Fibroblast of the aortic adventitia (primary cell): ENCODE measurements around the gene SH3BP5L. TPM values are rescaled to one million over a fixed set of nuclear protein-coding genes. Genes with fewer than 3 reads are reported as not detected.
A peak's percentile ranks its signal among the peaks of the same experiment; 100 is the strongest.

ENCODE experiments used
- DNase-seq: peaks from one replicate; pipeline ENCODE4 v3.0.0-alpha.2; 2010; ENCODE audit warnings: low read depth
- H3K4me3 ChIP-seq: 2 replicates; pipeline ENCODE4 v1.5.1; 2011; ENCODE audit warnings: low read depth, mild to moderate bottlenecking, control low read depth, low read length, moderate library complexity
- CTCF ChIP-seq: IDR thresholded peaks from 2 replicates; pipeline ENCODE4 v1.5.1; 2011; ENCODE audit warnings: mild to moderate bottlenecking, low read length, control low read depth, inconsistent platforms; ENCODE audit not compliant: insufficient read depth
- total RNA-seq: library from RNA; depleted of rRNA; stranded (reverse); fragments of >200 nt; gene quantifications from 2 replicates; pipeline ENCODE4 v1.2.3, GENCODE V29; 2012; ENCODE audit warnings: low replicate concordance

SH3BP5L gene
- total RNA-seq, 1 donor = 21.8 TPM

- H3K4me3 ChIP-seq = peak overlapping the region; percentile 73
- DNase-seq = no peak
- no peak for TF ChIP-seq CTCF
Measured at GRCh38 chr1:248857749-248858095, 32.0 kb upstream of the SH3BP5L start.

GRCh38 chr1:248857201-248857600 is 31.5 kb upstream of the SH3BP5L start:
- DNase-seq = no peak
- no peak for TF ChIP-seq CTCF
- peak overlapping the region; percentile 73 for H3K4me3 ChIP-seq

GRCh38 chr1:248856176-248856575 is 30.5 kb upstream of the SH3BP5L start:
- no peak for DNase-seq
- no peak for TF ChIP-seq CTCF
- no peak overlapping the region for H3K4me3 ChIP-seq

DNA sequence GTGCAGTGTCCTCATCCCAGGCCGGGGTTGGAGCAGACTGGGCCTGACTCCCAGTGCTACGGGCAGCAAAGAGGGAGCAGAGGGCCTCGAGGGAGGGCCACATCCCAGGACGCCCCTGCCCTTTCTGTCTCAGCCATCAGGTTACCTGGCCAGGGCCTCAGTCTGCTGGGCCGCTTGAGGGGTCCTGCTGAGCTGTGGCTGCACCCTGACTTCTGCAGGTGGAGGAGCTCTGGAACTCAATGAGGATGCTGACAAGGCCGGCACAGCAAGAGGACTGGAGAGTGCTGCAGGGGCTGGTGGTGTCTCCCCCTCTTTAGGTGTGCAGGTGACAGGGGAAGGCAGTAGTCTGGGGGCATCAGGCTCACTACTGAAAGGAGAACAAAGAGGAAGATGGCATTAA is 29.9 kb upstream of the SH3BP5L start:
- H3K4me3 ChIP-seq = no peak overlapping the region
- no peak for DNase-seq
- TF ChIP-seq CTCF = no peak

GRCh38 chr1:248853663-248854375 is 28.1 kb upstream of the SH3BP5L start:
- TF ChIP-seq CTCF = no peak
- H3K4me3 ChIP-seq = no peak overlapping the region
- DNase-seq = no peak

DNA sequence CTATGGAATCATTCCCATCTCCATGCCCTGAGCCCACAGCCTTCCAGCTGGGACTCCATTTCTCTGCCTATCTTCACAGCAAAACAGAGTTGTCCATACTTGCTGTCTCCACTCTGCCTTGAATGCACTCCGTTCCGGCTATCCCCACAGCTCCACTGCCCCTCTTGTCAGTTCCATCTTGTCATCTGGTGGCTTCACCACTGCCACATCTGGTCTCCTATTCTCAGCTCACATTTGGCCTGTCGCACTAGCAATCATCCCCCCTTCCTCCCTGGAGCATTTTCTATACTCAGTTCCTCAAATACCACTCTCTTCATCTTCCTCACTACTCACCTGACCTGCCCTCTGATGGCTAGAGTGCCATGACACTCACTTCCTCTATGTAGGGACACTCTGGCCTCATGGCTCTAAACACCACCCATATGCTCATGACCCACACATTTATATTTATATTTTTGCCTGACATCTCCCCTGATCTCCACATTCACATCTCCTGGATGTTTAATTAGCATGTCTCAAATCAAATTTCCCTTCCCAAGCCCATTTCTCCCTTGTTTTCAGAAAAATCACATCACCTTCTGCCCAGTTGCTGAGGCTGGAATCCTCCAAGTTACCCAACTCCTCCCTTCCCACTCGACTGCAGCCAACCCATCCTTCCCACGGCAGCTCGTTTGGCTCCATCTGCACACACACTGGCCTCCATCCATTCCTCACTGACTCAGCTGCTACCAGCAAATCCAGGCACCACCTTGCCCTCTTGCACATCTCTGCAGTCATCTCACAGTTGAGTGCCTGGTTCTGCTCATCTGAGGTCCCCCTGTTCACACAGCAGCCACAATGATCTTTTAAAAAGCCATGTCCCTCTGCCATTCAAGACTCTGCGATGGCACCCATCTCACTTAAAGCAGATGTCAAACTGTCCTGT is 27.0 kb upstream of the SH3BP5L start:
- H3K4me3 ChIP-seq = no peak overlapping the region
- peak; percentile 90 for DNase-seq
- TF ChIP-seq CTCF = no peak
